Measurements from ENCODE around the gene PEA15. TPM values are rescaled to one million over a fixed set of nuclear protein-coding genes. Genes with fewer than 3 reads are reported as not detected.

The PEA15 gene
- total RNA-seq (10 to 100 TPM; 10.3 to 11.9 TPM), polyA plus RNA-seq (10 to 100 TPM in 1 of 2 donors, 1 to 10 TPM in 1; 8.1 to 44.5 TPM)

- H3K27me3 ChIP-seq (ENCODE audit: control insufficient read depth in 4 of 4, insufficient read depth in 4 of 4, low read length in 3 of 4), result no peaks in the 10 kb centered on the region
- 1% methylated on average over 76 of the region's 76 CpGs for WGBS
- peaks cover 0 to 2% (median 0%) of the 10 kb centered on the region in 4 donors for H3K36me3 ChIP-seq (ENCODE audit: control insufficient read depth in 4 of 4, insufficient read depth in 3 of 4, low read depth in 1 of 4, low read length in 3 of 4)
- no peak for TF ChIP-seq TAF1 (conservative IDR thresholded peaks at IDR 0.05)
- H3K27ac ChIP-seq (ENCODE audit: low read depth in 1 of 2, low read length in 2 of 2), result peak within 1 kb of the TSS; percentile 88 to 89
- peak within 1 kb of the TSS; percentile 76 to 83 for H3K9ac ChIP-seq (ENCODE audit: low read depth in 1 of 2, low read length in 2 of 2)
- H3K9me3 ChIP-seq (ENCODE audit: control insufficient read depth in 4 of 4, low read length in 3 of 4), result no peaks in the 10 kb centered on the region
- H3K4me3 ChIP-seq (ENCODE audit: low read depth in 1 of 3, low read length in 3 of 3), result peak within 1 kb of the TSS; percentile 74 to 94 (median 83)
- peak; percentile 77 for DNase-seq (ENCODE audit: low spot score)
- H3K4me1 ChIP-seq (ENCODE audit: control insufficient read depth in 4 of 4, insufficient read depth in 4 of 4, low read length in 3 of 4), result peaks cover 3 to 22% (median 9%) of the 10 kb centered on the region in 4 donors
Measured at GRCh38 chr1:160205242-160206035, at the start of gene PEA15. PEA15 (plus strand) TSS chr1:160205384; CDS start chr1:160211545, 6,161 bp downstream.

- no peak overlapping the region for H3K4me3 ChIP-seq (ENCODE audit: low read depth in 1 of 3, low read length in 3 of 3)
- H3K27ac ChIP-seq (ENCODE audit: low read depth in 1 of 2, low read length in 2 of 2), result no peak overlapping the region
- 86% methylated on average over 5 of the region's 5 CpGs for WGBS
- H3K36me3 ChIP-seq (ENCODE audit: control insufficient read depth in 4 of 4, insufficient read depth in 3 of 4, low read depth in 1 of 4, low read length in 3 of 4), result no peaks in the 10 kb centered on the region
- H3K9me3 ChIP-seq (ENCODE audit: control insufficient read depth in 4 of 4, low read length in 3 of 4), result no peaks in the 10 kb centered on the region
- DNase-seq (ENCODE audit: low spot score), result no peak
- no peaks in the 10 kb centered on the region for H3K27me3 ChIP-seq (ENCODE audit: control insufficient read depth in 4 of 4, insufficient read depth in 4 of 4, low read length in 3 of 4)
- H3K4me1 ChIP-seq (ENCODE audit: control insufficient read depth in 4 of 4, insufficient read depth in 4 of 4, low read length in 3 of 4), result no peaks in the 10 kb centered on the region
- no peak overlapping the region for H3K9ac ChIP-seq (ENCODE audit: low read depth in 1 of 2, low read length in 2 of 2)
- TF ChIP-seq FOXA2 (IDR thresholded peaks at IDR 0.05) (no peak), YY1 (IDR thresholded peaks at IDR 0.05) (no peak), CTCF (IDR thresholded peaks at IDR 0.05; ENCODE audit: low read depth, low read length, missing input control) (no peak), EGR1 (IDR thresholded peaks at IDR 0.05; ENCODE audit: low read depth in 2 of 2) (no peak), MAX (IDR thresholded peaks at IDR 0.05) (no peak), REST (IDR thresholded peaks at IDR 0.05) (no peak), GABPA (IDR thresholded peaks at IDR 0.05 in 1 of 2, conservative IDR thresholded peaks at IDR 0.05 in 1 of 2) (no peak), JUND (IDR thresholded peaks at IDR 0.05) (no peak), HNF4G (IDR thresholded peaks at IDR 0.05) (no peak), RAD21 (IDR thresholded peaks at IDR 0.05) (no peak), FOXA1 (IDR thresholded peaks at IDR 0.05) (no peak)
Measured at GRCh38 chr1:160156361-160156760, 48.8 kb upstream of the PEA15 start.
